HepG2 (cell line): ENCODE measurements around the gene FOXS1. TPM values are rescaled to one million over a fixed set of nuclear protein-coding genes. Genes with fewer than 3 reads are reported as not detected.

Experiments
- CBX1 ChIP-seq: IDR thresholded peaks from one replicate; pipeline ENCODE4 v1.6.1; 2016; ENCODE audit warnings: antibody characterized with exemption, low read depth
- GFI1 ChIP-seq: sonication (generic); formaldehyde crosslinking; IDR thresholded peaks from 2 replicates; pipeline ENCODE4 v1.5.0; 2020; ENCODE audit warnings: missing genetic modification reagents, mild to moderate bottlenecking, borderline replicate concordance
- HNF4G ChIP-seq, 2 experiments: sonication (generic) in 1 of 2; formaldehyde crosslinking in 1 of 2; IDR thresholded peaks; 2 replicates each; pipeline versions ENCODE4 v1.4.0 to v1.6.1; 2011 to 2020; ENCODE audit warnings: borderline replicate concordance in 2 of 2, low read depth in 2 of 2, mild to moderate bottlenecking in 2 of 2, low read length in 1 of 2, missing genetic modification reagents in 1 of 2, moderate library complexity in 1 of 2
- ISX ChIP-seq: sonication (generic); formaldehyde crosslinking; conservative IDR thresholded peaks from 2 replicates; pipeline ENCODE4 v1.5.0; 2020; ENCODE audit warnings: missing genetic modification reagents
- JUND ChIP-seq: sonication (generic); formaldehyde crosslinking; IDR thresholded peaks from 2 replicates; pipeline ENCODE4 v1.8.0; 2022; ENCODE audit warnings: mild to moderate bottlenecking, missing genetic modification reagents
- NFE2 ChIP-seq: sonication (generic); formaldehyde crosslinking; IDR thresholded peaks from 2 replicates; pipeline ENCODE4 v1.4.0; 2020; ENCODE audit warnings: missing genetic modification reagents
- NR2C2 ChIP-seq: sonication (generic); formaldehyde crosslinking; IDR thresholded peaks from 2 replicates; pipeline ENCODE4 v1.4.0; 2020; ENCODE audit warnings: missing genetic modification reagents, mild to moderate bottlenecking, moderate library complexity, borderline replicate concordance
- PHF8 ChIP-seq: sonication (generic); formaldehyde crosslinking; IDR thresholded peaks from 2 replicates; pipeline ENCODE4 v1.5.0; 2020; ENCODE audit warnings: missing genetic modification reagents
- PPARG ChIP-seq: conservative IDR thresholded peaks from 2 replicates; pipeline ENCODE4 v1.6.1; 2016; ENCODE audit warnings: missing biosample characterization, missing genetic modification reagents
- RBFOX2 ChIP-seq: fragments of 200-400 bp; formaldehyde crosslinking; IDR thresholded peaks from 2 replicates; pipeline ENCODE4 v1.6.1; 2017; ENCODE audit warnings: low read depth, mild to moderate bottlenecking, low read length
- TBX2 ChIP-seq: sonication (generic); formaldehyde crosslinking; IDR thresholded peaks from 2 replicates; pipeline ENCODE4 v1.5.0; 2020; ENCODE audit warnings: missing genetic modification reagents, mild to moderate bottlenecking, borderline replicate concordance
- TCF7 ChIP-seq: sonication (generic); IDR thresholded peaks from 2 replicates; pipeline ENCODE4 v1.6.1; 2016; ENCODE audit warnings: antibody characterized with exemption, low read depth
- ZBTB38 ChIP-seq: sonication (generic); formaldehyde crosslinking; IDR thresholded peaks from 2 replicates; pipeline ENCODE4 v1.5.1; 2020; ENCODE audit warnings: mild to moderate bottlenecking, missing genetic modification reagents
- ZIK1 ChIP-seq: sonication (generic); formaldehyde crosslinking; IDR thresholded peaks from 2 replicates; pipeline ENCODE4 v1.5.0; 2020; ENCODE audit warnings: mild to moderate bottlenecking, low read depth, missing genetic modification reagents, borderline replicate concordance
- ZNF296 ChIP-seq: sonication (generic); formaldehyde crosslinking; conservative IDR thresholded peaks from 2 replicates; pipeline ENCODE4 v1.5.0; 2020; ENCODE audit warnings: mild to moderate bottlenecking, missing genetic modification reagents
- ZNF746 ChIP-seq: sonication (generic); formaldehyde crosslinking; IDR thresholded peaks from 2 replicates; pipeline ENCODE4 v1.8.0; 2022; ENCODE audit warnings: mild to moderate bottlenecking, missing genetic modification reagents
- ZSCAN21 ChIP-seq: sonication (generic); formaldehyde crosslinking; IDR thresholded peaks from 2 replicates; pipeline ENCODE4 v1.8.0; 2022; ENCODE audit warnings: mild to moderate bottlenecking, missing genetic modification reagents, moderate library complexity, borderline replicate concordance
- polyA plus RNA-seq, 8 experiments: library from polyadenylated mRNA; depleted of rRNA in 3 of 8; stranded (reverse) in 7 of 8; unstranded in 1 of 8; fragments of >200 nt; fragmentation: Illumina TruSeq in 4 of 8; extraction: Trizol in 4 of 8; gene quantifications; 2 replicates each; pipeline versions ENCODE4 v1.2.1 to v1.2.3, GENCODE V29; 2011 to 2016; ENCODE audit warnings: low read depth in 4 of 8, missing spikeins in 1 of 8, mixed read lengths in 1 of 8; ENCODE audit not compliant: insufficient read depth in 1 of 8
- total RNA-seq, 5 experiments: library from RNA; depleted of rRNA; stranded (reverse); fragments of >200 nt; fragmentation: Illumina TruSeq; extraction: Trizol; gene quantifications; 2 replicates each; pipeline ENCODE4 v1.2.3, GENCODE V29; 2016; ENCODE audit warnings: low read depth in 1 of 5
- TF ChIP-seq, protein P1 (sequence below): sonication (generic); formaldehyde crosslinking; IDR thresholded peaks from 2 replicates; pipeline ENCODE4 v1.4.0; 2020; ENCODE audit warnings: missing genetic modification reagents, borderline replicate concordance
- TF ChIP-seq, protein P2 (sequence below): sonication (generic); formaldehyde crosslinking; IDR thresholded peaks from 2 replicates; pipeline ENCODE4 v1.8.0; 2022; ENCODE audit warnings: mild to moderate bottlenecking, missing genetic modification reagents, moderate library complexity
- TF ChIP-seq, protein P3 (sequence below): sonication (generic); formaldehyde crosslinking; conservative IDR thresholded peaks from 2 replicates; pipeline ENCODE4 v1.5.0; 2020; ENCODE audit warnings: missing genetic modification reagents
- TF ChIP-seq, protein P4 (sequence below): IDR thresholded peaks from 2 replicates; pipeline ENCODE4 v1.6.1; 2016; ENCODE audit warnings: mild to moderate bottlenecking, missing biosample characterization, missing genetic modification reagents

Gene FOXS1
- total and polyA plus RNA-seq, 2 of the 13 experiments (the other 11 are each of a cell fraction or from before 2014, with no cell fraction given): not detected

DNA sequence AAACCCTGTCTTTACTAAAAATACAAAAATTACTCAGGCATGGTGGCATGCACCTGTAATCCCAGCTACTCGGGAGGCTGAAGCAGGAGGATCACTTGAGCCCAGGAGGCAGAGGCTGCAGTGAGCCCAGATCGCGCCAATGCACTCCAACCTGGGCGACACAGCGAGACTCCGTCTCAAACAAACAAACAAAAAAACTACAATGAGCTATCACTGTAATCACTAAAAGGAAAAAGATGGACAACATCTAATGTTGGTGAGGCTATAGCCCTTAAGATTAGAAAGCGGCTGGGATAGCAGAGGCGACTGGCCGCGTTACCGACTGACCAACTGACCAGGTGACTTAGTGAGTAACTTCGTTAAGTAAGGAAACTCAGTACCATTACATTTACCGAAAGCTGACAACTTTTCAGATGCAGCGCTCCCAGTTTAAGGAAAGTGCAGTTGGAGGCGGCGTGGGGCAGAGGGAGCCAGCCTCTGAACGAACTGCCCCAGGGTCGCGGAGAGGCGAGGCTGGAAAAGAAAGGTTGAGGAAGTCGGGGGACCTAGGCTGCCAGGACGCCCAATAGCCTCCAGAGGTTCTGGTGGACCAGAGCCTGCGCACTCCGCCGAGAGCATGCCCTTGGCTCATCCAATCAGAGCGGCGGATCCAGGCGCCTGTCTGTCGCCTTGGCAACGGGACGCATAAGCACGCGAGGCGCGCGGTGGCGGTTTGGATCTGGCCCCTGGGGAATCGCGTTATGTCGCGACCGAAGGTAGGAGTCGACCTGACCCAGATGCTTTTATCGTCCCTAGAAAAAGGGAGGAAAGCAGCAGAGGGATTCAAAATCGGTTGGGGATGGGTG, 34.0 kb upstream of the FOXS1 start (continued):
- TF ChIP-seq JUND (CRISPR knock-in tag) (0 out of 2 replicates have a peak, but pooled peaks have one; percentile 16), GFI1 (CRISPR knock-in tag) (no peak), HNF4G (IDR thresholded peaks at IDR 0.05; ENCODE audit: borderline replicate concordance, low read depth, low read length) (no peak; the same call in 1 of the 2 replicates), HNF4G (CRISPR knock-in tag; IDR thresholded peaks at IDR 0.05; ENCODE audit: borderline replicate concordance, low read depth) (0 out of 2 replicates have a peak, but pooled peaks have one; percentile 14), PPARG (CRISPR knock-in tag) (no peak; the same call in 1 of the 2 replicates), ISX (CRISPR knock-in tag) (no peak), ZNF296 (CRISPR knock-in tag) (no peak), CBX1 (no peak), ZIK1 (CRISPR knock-in tag) (no peak), PHF8 (CRISPR knock-in tag) (peak; percentile 88), NR2C2 (CRISPR knock-in tag) (peak; percentile 19; the same call in 1 of the 2 replicates), ZBTB38 (CRISPR knock-in tag) (no peak), NFE2 (CRISPR knock-in tag) (no peak), ZSCAN21 (CRISPR knock-in tag) (no peak), TBX2 (CRISPR knock-in tag) (peak; percentile 79), RBFOX2 (peak; percentile 68), ZNF746 (no peak), TCF7 (no peak)
- TF ChIP-seq, protein P1, sequence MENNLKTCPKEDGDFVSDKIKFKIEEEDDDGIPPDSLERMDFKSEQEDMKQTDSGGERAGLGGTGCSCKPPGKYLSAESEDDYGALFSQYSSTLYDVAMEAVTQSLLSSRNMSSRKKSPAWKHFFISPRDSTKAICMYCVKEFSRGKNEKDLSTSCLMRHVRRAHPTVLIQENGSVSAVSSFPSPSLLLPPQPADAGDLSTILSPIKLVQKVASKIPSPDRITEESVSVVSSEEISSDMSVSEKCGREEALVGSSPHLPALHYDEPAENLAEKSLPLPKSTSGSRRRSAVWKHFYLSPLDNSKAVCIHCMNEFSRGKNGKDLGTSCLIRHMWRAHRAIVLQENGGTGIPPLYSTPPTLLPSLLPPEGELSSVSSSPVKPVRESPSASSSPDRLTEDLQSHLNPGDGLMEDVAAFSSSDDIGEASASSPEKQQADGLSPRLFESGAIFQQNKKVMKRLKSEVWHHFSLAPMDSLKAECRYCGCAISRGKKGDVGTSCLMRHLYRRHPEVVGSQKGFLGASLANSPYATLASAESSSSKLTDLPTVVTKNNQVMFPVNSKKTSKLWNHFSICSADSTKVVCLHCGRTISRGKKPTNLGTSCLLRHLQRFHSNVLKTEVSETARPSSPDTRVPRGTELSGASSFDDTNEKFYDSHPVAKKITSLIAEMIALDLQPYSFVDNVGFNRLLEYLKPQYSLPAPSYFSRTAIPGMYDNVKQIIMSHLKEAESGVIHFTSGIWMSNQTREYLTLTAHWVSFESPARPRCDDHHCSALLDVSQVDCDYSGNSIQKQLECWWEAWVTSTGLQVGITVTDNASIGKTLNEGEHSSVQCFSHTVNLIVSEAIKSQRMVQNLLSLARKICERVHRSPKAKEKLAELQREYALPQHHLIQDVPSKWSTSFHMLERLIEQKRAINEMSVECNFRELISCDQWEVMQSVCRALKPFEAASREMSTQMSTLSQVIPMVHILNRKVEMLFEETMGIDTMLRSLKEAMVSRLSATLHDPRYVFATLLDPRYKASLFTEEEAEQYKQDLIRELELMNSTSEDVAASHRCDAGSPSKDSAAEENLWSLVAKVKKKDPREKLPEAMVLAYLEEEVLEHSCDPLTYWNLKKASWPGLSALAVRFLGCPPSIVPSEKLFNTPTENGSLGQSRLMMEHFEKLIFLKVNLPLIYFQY: peak; percentile 63; the same call in 1 of the 2 replicates
- TF ChIP-seq, protein P2, sequence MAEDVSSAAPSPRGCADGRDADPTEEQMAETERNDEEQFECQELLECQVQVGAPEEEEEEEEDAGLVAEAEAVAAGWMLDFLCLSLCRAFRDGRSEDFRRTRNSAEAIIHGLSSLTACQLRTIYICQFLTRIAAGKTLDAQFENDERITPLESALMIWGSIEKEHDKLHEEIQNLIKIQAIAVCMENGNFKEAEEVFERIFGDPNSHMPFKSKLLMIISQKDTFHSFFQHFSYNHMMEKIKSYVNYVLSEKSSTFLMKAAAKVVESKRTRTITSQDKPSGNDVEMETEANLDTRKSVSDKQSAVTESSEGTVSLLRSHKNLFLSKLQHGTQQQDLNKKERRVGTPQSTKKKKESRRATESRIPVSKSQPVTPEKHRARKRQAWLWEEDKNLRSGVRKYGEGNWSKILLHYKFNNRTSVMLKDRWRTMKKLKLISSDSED (CRISPR knock-in tag): no peak; the same call in 1 of the 2 replicates
- TF ChIP-seq, protein P3, sequence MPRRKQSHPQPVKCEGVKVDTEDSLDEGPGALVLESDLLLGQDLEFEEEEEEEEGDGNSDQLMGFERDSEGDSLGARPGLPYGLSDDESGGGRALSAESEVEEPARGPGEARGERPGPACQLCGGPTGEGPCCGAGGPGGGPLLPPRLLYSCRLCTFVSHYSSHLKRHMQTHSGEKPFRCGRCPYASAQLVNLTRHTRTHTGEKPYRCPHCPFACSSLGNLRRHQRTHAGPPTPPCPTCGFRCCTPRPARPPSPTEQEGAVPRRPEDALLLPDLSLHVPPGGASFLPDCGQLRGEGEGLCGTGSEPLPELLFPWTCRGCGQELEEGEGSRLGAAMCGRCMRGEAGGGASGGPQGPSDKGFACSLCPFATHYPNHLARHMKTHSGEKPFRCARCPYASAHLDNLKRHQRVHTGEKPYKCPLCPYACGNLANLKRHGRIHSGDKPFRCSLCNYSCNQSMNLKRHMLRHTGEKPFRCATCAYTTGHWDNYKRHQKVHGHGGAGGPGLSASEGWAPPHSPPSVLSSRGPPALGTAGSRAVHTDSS (CRISPR knock-in tag): peak; percentile 25; the same call in 1 of the 2 replicates
- TF ChIP-seq, protein P4, sequence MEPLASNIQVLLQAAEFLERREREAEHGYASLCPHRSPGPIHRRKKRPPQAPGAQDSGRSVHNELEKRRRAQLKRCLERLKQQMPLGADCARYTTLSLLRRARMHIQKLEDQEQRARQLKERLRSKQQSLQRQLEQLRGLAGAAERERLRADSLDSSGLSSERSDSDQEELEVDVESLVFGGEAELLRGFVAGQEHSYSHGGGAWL (CRISPR knock-in tag): peak; percentile 85; the same call in 1 of the 2 replicates
